Measurements from ENCODE around the gene OR6B1. TPM values are rescaled to one million over a fixed set of nuclear protein-coding genes. Genes with fewer than 3 reads are reported as not detected.

The OR6B1 gene
- total RNA-seq (2021) (not detected in 3 replicates), Bru-seq, nascent RNA (not detected)
- long read RNA-seq, experiment 1 = 0 reads
- long read RNA-seq, experiment 2 = 0 reads
- long read RNA-seq, experiment 3 = 0 reads

GRCh38 chr7:144000020-144000419 lies at the start of gene OR6B1:
TSS of gene OR6B1 (plus strand) at chr7:144000320. CDS start at chr7:144003997, 3,677 bp downstream.
- POLR2A ChIA-PET = no interaction called here
- TF ChIP-seq JAZF1 (CRISPR knock-in tag; IDR thresholded peaks at IDR 0.05) (no peak), ATF3 (CRISPR knock-in tag; conservative IDR thresholded peaks at IDR 0.05) (no peak), PRDM15 (CRISPR knock-in tag; IDR thresholded peaks at IDR 0.05) (no peak), E2F1 (CRISPR knock-in tag; IDR thresholded peaks at IDR 0.05) (no peak), ZBTB21 (CRISPR knock-in tag; IDR thresholded peaks at IDR 0.05; ENCODE audit: borderline replicate concordance) (no peak), NFE2L1 (CRISPR knock-in tag; IDR thresholded peaks at IDR 0.05) (no peak), IRF2 (CRISPR knock-in tag; IDR thresholded peaks at IDR 0.05; ENCODE audit: borderline replicate concordance, low read depth) (no peak), GABPB1 (CRISPR knock-in tag; IDR thresholded peaks at IDR 0.05) (no peak), FOXJ3 (CRISPR knock-in tag; IDR thresholded peaks at IDR 0.05; ENCODE audit: borderline replicate concordance) (no peak), JUN (CRISPR knock-in tag; IDR thresholded peaks at IDR 0.05) (no peak), FOXK1 (CRISPR knock-in tag; IDR thresholded peaks at IDR 0.05) (no peak)
- CTCF ChIA-PET = no interaction called here
- no peaks in the 10 kb centered on the region for H3K27me3 Mint-ChIP-seq (ENCODE audit: low read depth)
- ATAC-seq (no peak), DNase-seq (ENCODE audit: low spot score) (no peak)
- no peak within 1 kb of the TSS for H3K4me3 Mint-ChIP-seq
- no peak within 1 kb of the TSS for H3K27ac Mint-ChIP-seq
- peaks cover 10% of the 10 kb centered on the region for H3K9me3 Mint-ChIP-seq
- H3K4me1 Mint-ChIP-seq = no peaks in the 10 kb centered on the region
- no peaks in the 10 kb centered on the region for H3K36me3 Mint-ChIP-seq

- peaks cover 8% of the 10 kb centered on the region; the same call in 1 of the 2 replicates for H3K9me3 Mint-ChIP-seq
- POLR2A ChIA-PET = no interaction called here
- TF ChIP-seq CREB1 (CRISPR knock-in tag; IDR thresholded peaks at IDR 0.05) = no peak
- TF ChIP-seq FOXK1 (CRISPR knock-in tag; IDR thresholded peaks at IDR 0.05) = no peak
- no peak for TF ChIP-seq CDX4 (CRISPR knock-in tag; IDR thresholded peaks at IDR 0.05; ENCODE audit: borderline replicate concordance)
- no peak for TF ChIP-seq ZNF281 (CRISPR knock-in tag; IDR thresholded peaks at IDR 0.05)
- TF ChIP-seq AFF4 (CRISPR knock-in tag; IDR thresholded peaks at IDR 0.05; ENCODE audit: borderline replicate concordance) = no peak
- no peak for TF ChIP-seq ATF6 (CRISPR knock-in tag; IDR thresholded peaks at IDR 0.05)
- no peak for TF ChIP-seq RORB (CRISPR knock-in tag; IDR thresholded peaks at IDR 0.05)
- no peak for TF ChIP-seq ATF2 (CRISPR knock-in tag; IDR thresholded peaks at IDR 0.05; ENCODE audit: borderline replicate concordance, low read depth)
Observed at GRCh38 chr7:143953421-143953820, 46.7 kb upstream of the OR6B1 start.

More at GRCh38 chr7:143953421-143953820, 46.7 kb upstream of the OR6B1 start:
- Mint-ChIP-seq H3K36me3 (no peaks in the 10 kb centered on the region), H3K27me3 (ENCODE audit: low read depth) (no peaks in the 10 kb centered on the region; the same call in 1 of the 2 replicates), H3K4me1 (peaks cover 8% of the 10 kb centered on the region), H3K4me3 (no peak overlapping the region), H3K27ac (no peak overlapping the region)
- DNase-seq (ENCODE audit: low spot score) (no peak), ATAC-seq (no peak)
- CTCF ChIA-PET = no interaction called here

All from WTC11 (cell line).